Bone marrow (tissue), 2 donors: ENCODE results near the gene TTC34.
"Not testable (repeated sequence)": the region's sequence is repeated elsewhere in the genome, so short reads cannot be mapped to it uniquely, and the experiment has no call there.

Experiments used
- DNase-seq, 2 donors: peaks; one replicate each; lab custom pipeline; 2025; lab: John Stamatoyannopoulos, UW

Gene TTC34

DNA sequence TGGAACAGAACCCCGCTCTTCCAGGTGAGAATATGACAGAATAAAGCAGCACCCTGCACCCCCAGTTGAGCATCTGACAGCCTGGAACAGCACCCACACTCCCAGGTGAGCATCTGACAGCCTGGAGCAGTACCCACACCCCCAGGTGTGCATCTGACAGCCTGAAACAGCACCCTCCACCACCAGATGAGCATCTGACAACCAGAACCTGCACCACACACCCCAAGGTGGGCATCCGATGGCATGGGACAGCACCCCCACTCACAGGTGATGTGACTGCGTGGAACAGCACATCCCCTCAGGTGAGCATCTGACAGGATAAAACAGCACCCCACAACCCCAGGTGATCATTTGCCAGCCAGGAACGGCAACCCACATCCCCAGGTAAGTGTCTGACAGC lies 26.2 kb downstream of the TTC34 start:
- DNase-seq, result not testable (repeated sequence)

DNA sequence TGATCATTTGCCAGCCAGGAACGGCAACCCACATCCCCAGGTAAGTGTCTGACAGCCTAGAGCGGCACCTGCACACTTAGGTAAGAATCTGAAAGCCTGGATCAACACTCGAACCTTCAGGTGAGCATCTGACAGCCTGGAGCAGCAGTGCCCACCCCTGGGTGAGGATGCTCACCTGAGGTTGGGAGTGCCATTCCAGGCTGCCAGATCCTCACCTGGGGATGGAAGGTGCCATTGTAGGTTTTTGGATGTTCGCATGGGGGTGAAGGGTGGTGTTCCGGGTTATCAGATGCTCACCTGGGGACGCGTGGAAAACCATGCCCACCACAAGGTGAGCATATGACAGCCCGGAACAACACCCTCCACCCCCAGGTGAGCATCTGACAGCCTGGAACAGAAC lies 33.4 kb downstream of the TTC34 start:
- not testable (repeated sequence) for DNase-seq

DNA sequence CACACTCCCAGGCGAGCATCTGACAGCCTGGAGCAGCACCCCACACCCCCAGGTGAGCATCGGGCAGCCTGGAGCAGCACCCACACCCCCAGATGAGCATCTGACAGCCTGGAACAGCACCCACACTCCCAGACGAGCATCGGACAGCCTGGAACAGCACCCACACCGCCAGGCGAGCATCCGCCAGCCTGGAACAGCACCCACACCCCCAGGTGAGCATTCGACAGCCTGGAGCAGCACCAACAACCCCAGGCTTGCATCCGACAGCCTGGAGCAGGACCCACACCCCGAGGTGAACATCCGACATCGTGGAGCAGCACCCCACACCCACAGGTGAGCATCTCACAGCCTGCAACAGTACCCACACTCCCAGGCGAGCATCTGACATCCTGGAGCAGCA lies 42.1 kb downstream of the TTC34 start:
- DNase-seq, result not testable (repeated sequence)

DNA sequence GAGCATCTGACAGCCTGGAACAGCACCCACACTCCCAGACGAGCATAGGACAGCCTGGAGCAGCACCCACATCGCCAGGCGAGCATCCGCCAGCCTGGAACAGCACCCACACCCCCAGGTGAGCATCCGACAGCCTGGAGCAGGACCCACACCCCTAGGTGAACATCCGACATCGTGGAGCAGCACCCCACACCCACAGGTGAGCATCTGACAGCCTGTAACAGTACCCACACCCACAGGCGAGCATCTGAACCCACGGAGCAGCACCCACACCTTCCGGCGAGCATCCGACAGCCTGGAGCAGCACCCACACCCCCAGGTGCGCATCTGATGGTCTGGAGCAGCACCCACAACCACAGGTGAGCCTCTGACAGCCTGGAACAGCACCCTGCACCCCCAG lies 44.0 kb downstream of the TTC34 start:
- DNase-seq, result not testable (repeated sequence)

DNA sequence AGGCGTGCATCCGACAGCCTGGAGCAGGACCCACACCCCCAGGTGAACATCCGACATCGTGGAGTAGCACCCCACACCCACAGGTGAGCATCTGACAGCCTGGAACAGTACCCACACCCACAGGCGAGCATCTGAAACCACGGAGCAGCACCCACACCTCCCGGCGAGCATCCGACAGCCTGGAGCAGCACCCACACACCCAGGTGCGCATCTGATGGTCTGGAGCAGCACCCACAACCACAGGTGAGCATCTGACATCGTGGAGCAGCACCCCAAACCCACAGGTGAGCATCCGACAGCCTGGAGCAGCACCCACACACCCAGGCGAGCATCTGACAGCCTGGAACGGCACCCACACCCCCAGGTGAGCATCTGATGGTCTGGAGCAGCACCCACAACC lies 46.1 kb downstream of the TTC34 start:
- not testable (repeated sequence) for DNase-seq

DNA sequence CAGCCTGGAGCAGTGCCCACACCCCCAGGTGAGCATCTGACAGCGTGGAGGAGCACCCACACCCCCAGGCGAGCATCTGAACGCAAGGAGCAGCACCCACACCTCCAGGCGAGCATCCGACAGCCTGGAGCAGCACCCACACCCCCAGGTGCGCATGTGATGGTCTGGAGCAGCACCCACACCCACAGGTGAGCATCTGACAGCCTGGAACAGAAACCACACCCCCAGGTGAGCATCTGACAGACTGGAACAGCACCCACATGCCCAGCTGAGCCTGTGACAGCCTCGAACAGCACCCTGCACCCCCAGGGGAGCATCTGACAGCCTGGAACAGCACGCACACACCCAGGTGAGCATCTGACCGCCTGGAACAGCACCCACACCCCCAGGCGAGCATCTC lies 46.9 kb downstream of the TTC34 start:
- DNase-seq, result not testable (repeated sequence)

DNA sequence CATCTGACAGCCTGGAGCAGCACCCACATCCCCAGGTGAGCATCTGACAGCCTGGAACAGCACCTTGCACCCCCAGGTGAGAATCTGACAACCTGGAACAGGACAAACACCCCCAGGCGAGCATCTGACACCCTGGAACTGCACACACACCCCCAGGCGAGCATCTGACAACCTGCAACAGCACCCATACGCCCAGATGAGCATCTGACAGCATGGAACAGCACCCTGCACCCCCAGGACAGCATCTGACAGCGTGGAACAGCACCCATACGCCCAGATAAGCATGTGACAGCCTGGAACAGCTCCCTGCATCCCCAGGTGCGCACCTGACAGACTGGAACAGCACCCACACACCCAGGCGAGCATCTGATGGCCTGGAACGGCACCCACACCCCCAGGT lies 49.0 kb downstream of the TTC34 start:
- not testable (repeated sequence) for DNase-seq

DNA sequence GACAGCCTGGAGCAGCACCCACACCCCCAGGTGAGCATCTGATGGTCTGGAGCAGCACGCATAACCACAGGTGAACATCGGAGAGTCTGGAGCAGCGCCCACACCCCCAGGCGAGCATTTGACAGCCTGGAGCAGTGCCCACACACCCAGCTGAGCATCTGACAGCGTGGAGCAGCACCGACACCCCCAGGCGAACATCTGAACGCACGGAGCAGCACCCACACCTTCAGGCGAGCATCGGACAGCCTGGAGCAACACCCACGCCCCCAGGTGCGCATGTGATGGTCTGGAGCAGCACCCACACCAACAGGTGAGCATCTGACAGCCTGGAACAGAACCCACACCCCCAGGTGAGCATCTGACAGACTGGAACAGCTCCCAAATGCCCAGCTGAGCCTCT lies 49.6 kb downstream of the TTC34 start:
- DNase-seq, result not testable (repeated sequence)

DNA sequence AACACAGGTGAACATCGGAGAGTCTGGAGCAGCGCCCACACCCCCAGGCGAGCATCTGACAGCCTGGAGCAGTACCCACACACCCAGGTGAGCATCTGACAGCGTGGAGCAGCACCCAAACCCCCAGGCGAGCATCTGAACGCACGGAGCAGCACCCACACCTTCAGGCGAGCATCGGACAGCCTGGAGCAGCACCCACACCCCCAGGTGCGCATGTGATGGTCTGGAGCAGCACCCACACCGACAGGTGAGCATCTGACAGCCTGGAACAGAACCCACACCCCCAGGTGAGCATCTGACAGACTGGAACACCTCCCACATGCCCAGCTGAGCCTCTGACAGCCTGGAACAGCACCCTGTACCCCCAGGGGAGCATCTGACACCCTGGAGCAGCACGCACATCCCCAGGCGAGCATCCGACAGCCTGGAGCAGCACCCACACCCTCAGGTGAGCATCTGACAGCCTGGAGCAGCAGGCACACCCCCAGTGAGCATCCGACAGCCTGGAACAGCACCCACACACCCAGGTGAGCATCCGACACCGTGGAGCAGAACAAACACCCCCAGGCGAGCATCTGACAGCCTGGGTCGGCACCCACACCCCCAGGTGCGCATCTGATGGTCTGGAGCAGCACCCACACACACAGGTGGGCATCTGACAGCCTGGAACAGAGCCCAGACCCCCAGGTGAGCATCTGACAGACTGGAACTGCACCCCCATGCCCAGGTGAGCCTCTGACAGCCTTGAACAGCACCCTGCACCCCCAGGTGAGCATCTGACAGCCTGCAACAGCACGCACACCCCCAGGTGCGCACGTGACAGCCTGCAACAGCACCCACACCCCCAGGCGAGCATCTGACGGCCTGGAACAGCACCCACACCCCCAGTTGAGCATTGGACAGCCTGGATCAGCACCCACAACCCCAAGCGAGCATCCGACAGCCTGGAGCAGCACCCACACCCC lies 50.4 kb downstream of the TTC34 start:
- DNase-seq, result not testable (repeated sequence)

DNA sequence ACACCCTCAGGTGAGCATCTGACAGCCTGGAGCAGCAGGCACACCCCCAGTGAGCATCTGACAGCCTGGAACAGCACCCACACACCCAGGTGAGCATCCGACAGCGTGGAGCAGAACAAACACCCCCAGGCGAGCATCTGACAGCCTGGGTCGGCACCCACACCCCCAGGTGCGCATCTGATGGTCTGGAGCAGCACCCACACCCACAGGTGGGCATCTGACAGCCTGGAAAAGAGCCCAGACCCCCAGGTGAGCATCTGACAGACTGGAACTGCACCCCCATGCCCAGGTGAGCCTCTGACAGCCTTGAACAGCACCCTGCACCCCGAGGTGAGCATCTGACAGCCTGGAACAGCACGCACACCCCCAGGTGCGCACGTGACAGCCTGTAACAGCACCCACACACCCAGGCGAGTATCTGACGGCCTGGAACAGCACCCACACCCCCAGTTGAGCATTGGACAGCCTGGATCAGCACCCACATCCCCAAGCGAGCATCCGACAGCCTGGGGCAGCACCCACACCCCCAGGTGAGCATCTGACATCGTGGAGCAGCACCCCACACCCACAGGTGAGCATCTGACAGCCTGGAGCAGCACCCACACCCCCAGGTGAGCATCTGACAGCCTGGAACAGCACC lies 51.3 kb downstream of the TTC34 start:
- DNase-seq, result not testable (repeated sequence)

DNA sequence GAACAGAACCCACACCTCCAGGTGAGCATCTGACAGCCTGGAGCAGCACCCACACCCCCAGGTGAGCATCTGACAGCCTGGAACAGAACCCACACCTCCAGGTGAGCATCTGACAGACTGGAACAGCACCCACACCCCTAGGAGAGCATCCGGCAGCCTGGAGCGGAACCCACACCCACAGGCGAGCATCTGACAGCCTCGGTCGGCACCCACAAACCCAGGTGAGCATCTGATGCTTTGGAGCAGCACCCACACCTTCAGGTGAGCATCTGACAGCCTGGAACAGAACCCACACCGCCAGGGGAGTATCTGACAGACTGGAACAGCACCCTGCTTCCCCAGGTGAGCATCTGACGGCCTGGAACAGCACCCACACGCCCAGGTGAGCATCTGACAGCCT lies 52.9 kb downstream of the TTC34 start:
- not testable (repeated sequence) for DNase-seq

DNA sequence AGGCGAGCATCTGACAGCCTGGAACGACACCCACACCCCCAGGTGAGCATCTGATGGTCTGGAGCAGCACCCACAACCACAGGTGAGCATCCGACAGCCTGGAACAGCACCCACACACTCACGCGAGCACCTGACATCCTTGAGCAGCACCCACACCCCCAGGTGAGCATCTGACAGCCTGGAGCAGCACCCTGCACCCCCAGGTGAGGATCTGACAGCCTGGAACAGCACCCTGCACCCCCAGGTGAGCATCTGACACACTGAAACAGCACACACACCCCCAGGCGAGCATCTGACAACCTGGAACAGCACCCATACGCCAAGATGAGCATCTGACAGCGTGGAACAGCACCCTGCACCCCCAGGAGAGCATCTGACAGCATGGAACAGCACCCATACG lies 106.7 kb downstream of the TTC34 start:
- not testable (repeated sequence) for DNase-seq

DNA sequence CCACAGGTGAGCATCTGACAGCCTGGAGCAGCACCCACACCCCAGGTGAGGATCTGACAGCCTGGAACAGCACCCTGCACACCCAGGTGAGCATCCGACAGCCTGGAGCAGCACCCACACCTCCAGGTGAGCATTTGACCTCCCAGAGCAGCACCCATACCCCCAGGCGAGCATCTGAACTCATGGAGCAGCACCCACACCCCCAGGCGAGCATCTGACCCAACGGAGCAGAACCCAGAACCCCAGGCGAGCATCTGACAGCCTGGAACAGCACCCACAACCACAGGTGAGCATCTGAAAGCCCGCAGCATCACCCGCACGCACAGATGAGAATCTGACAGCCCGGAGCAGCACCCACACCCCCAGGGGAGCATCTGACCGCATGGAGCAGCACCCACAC lies 111.3 kb downstream of the TTC34 start:
- DNase-seq, result not testable (repeated sequence)

DNA sequence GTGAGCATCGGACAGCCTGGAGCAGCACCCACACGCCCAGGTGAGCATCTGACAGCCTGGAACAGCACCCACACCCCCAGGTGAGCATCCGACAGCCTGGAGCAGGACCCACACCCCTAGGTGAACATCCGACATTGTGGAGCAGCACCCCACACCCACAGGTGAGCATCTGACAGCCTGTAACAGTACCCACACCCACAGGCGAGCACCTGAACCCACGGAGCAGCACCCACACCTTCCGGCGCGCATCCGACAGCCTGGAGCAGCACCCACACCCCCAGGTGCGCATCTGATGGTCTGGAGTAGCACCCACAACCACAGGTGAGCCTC lies 113.2 kb downstream of the TTC34 start:
- DNase-seq, result not testable (repeated sequence)

DNA sequence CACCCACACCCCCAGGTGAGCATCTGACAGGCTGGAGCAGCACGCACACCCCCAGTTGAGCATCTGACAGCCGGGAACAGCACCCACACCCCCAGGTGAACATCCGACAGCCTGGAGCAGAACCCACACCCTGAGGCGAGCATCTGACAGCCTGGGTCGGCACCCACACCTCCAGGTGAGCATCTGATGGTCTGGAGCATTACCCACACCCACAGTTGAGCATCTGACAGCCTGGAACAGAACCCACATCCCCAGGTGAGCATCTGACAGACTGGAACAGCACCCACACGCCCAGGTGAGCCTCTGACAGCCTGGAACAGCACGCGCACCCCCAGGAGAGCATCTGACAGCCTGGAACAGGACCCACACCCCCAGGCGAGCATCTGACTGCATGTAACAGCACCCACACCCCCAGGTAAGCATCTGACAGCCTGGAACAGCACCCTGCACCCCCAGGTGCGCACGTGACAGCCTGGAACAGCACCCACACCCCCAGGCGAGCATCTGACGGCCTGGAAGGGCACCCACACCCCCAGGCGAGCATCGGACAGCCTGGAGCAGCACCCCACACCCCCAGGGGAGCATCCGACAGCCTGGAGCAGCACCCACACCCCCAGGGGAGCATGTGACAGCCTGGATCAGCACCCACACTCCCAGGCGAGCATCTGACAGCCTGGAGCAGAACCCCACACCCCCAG lies 113.7 kb downstream of the TTC34 start:
- not testable (repeated sequence) for DNase-seq

DNA sequence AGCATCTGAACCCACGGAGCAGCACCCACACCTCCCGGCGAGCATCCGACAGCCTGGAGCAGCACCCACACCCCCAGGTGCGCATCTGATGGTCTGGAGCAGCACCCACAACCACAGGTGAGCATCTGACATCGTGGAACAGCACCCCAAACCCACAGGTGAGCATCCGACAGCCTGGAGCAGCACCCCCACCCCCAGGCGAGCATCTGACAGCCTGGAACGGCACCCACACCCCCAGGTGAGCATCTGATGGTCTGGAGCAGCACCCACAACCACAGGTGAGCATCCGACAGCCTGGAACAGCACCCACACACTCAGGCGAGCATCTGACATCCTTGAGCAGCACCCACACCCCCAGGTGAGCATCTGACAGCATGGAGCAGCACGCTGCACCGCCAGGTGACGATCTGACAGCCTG lies 114.3 kb downstream of the TTC34 start:
- DNase-seq, result not testable (repeated sequence)

DNA sequence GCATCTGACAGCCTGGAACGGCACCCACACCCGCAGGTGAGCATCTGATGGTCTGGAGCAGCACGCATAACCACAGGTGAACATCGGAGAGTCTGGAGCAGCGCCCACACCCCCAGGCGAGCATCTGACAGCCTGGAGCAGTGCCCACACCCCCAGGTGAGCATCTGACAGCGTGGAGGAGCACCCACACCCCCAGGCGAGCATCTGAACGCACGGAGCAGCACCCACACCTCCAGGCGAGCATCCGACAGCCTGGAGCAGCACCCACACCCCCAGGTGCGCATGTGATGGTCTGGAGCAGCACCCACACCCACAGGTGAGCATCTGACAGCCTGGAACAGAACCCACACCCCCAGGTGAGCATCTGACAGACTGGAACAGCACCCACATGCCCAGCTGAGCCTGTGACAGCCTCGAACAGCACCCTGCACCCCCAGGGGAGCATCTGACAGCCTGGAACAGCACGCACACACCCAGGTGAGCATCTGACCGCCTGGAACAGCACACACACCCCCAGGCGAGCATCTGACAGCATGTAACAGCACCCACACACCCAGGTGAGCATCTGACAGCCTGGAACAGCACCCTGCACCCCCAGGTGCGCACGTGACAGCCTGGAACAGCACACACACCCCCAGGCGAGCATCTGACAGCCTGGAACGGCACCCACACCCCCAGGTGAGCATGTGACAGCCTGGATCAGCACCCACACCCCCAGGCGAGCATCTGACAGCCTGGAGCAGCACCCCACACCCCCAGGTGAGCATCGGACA lies 115.2 kb downstream of the TTC34 start:
- DNase-seq, result not testable (repeated sequence)

DNA sequence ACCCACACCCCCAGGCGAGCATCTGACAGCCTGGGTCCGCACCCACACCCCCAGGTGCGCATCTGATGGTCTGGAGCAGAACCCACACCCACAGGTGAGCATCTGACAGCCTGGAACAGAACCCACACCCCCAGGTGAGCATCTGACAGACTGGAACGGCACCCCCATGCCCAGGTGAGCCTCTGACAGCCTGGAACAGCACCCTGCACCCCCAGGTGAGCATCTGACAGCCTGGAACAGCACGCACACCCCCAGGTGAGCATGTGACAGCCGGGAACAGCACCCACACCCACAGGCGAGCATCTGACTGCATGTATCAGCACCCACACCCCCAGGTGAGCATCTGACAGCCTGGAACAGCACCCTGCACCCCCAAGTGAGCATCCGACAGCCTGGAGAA lies 115.8 kb downstream of the TTC34 start:
- DNase-seq, result not testable (repeated sequence)

DNA sequence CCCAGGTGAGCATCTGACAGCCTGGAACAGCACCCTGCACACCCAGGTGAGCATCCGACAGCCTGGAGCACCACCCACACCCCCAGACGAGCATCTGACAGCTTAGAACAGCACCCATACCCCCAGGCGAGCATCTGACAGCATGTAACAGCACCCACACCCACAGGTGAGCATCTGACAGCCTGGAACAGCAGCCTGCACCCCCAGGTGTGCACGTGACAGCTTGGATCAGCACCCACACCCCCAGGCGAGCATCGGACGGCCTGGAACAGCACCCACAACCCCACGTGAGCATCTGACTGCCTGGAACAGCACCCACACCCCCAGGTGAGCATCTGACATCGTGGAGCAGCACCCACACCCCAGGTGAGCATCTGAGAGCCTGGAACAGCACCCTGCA lies 116.6 kb downstream of the TTC34 start:
- DNase-seq, result not testable (repeated sequence)

DNA sequence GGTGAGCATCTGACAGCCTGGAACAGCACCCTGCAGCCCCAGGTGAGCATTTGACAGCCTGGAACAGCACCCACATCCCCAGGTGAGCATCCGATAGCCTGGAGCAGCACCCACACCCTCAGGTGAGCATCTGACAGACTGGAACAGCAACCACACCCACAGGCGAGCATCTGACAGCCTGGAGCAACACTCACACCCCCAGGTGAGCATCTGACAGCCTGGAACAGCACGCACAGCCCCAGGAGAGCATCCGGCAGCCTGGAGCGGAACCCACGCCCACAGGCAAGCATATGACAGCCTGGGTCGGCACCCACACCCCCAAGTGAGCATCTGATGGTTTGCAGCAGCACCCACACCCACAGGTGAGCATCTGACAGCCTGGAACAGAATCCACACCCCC lies 117.5 kb downstream of the TTC34 start:
- DNase-seq, result not testable (repeated sequence)

DNA sequence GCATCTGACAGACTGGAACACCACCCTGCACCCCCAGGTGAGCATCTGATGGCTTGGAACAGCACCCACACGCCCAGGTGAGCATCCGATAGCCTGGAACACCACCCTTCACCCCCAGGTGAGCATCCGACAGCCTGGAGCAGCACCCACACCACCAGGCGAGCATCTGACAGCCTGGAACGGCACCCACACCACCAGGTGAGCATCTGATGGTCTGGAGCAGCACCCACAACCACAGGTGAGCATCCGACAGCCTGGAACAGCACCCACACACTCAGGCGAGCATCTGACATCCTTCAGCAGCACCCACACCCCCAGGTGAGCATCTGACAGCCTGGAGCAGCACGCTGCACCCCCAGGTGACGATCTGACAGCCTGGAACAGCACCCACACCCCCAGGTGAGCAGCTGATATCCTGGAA lies 118.2 kb downstream of the TTC34 start:
- DNase-seq, result not testable (repeated sequence)

DNA sequence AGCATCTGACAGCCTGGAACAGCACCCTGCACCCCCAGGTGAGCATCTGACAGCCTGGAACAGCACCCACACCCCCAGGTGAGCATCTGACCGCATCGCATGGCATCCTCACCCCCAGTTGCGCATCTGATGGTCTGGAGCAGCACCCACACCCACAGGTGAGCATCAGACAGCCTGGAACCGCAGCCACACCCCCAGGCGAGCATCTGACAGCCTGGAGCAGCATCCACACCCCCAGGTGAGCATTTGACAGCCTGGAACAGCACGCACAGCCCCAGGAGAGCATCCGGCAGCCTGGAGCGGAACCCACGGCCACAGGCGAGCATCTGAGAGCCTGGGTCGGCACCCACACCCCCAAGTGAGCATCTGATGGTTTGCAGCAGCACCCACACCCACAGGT lies 118.6 kb downstream of the TTC34 start:
- not testable (repeated sequence) for DNase-seq
